WTC11 (cell line): ENCODE measurements around the gene GIMAP8. TPM values are rescaled to one million over a fixed set of nuclear protein-coding genes. Genes with fewer than 3 reads are reported as not detected.
"Not testable (repeated sequence)": the region's sequence is repeated elsewhere in the genome, so short reads cannot be mapped to it uniquely, and the experiment has no call there.

ENCODE experiments used
- ATAC-seq: fragments of 200-7000 bp; cut with Tn5 transposase; 2 replicates; pipeline ENCODE4 v1.10.0; 2021; ENCODE audit warnings: mild to moderate bottlenecking, moderate library complexity
- CTCF ChIA-PET: fragments of 300-600 bp; sonication (Branson Sonifier 250); formaldehyde crosslinking; loops from one replicate; lab custom pipeline; 2021; ENCODE audit warnings: antibody characterized with exemption; lab: Charles Lee
- POLR2A ChIA-PET: fragments of 350-600 bp; sonication (Branson Sonifier 250); formaldehyde crosslinking; loops from one replicate; lab custom pipeline; 2021; ENCODE audit warnings: antibody characterized with exemption; lab: Charles Lee
- DNase-seq: peaks from one replicate; pipeline ENCODE4 v3.0.0; 2021; ENCODE audit warnings: low spot score
- H3K27ac Mint-ChIP-seq: 2 replicates; pipeline ENCODE4 v1.8.0; 2021; ENCODE audit warnings: mixed read lengths
- H3K27me3 Mint-ChIP-seq: 2 replicates; pipeline ENCODE4 v1.8.0; 2021; ENCODE audit warnings: low read depth, mild to moderate bottlenecking, moderate library complexity, mixed read lengths
- H3K36me3 Mint-ChIP-seq: 2 replicates; pipeline ENCODE4 v1.8.0; 2021; ENCODE audit warnings: mixed read lengths
- H3K4me1 Mint-ChIP-seq: 2 replicates; pipeline ENCODE4 v1.8.0; 2022; ENCODE audit warnings: mixed read lengths
- H3K4me3 Mint-ChIP-seq: 2 replicates; pipeline ENCODE4 v1.8.0; 2021; ENCODE audit warnings: mild to moderate bottlenecking, moderate library complexity, mixed read lengths
- H3K9me3 Mint-ChIP-seq: 2 replicates; pipeline ENCODE4 v1.8.0; 2021; ENCODE audit warnings: mixed read lengths
- CREB1 ChIP-seq: sonication (generic); formaldehyde crosslinking; IDR thresholded peaks from 2 replicates; pipeline ENCODE4 v1.8.0; 2023; ENCODE audit warnings: mild to moderate bottlenecking, missing genetic modification reagents
- CREM ChIP-seq: sonication (generic); formaldehyde crosslinking; IDR thresholded peaks from 2 replicates; pipeline ENCODE4 v1.8.1; 2022; ENCODE audit warnings: mild to moderate bottlenecking, missing genetic modification reagents, moderate library complexity
- ETV6 ChIP-seq: sonication (generic); formaldehyde crosslinking; IDR thresholded peaks from 2 replicates; pipeline ENCODE4 v1.8.1; 2022; ENCODE audit warnings: mild to moderate bottlenecking, missing genetic modification reagents
- GABPB1 ChIP-seq: sonication (generic); formaldehyde crosslinking; IDR thresholded peaks from 2 replicates; pipeline ENCODE4 v1.8.1; 2023; ENCODE audit warnings: mild to moderate bottlenecking, missing genetic modification reagents
- HMGA2 ChIP-seq: fragments of 250-450 bp; sonication (Bioruptor Pico); IDR thresholded peaks from 2 replicates; pipeline ENCODE4 v1.4.0; 2021; ENCODE audit warnings: mild to moderate bottlenecking, moderate library complexity
- MYBL2 ChIP-seq: sonication (generic); formaldehyde crosslinking; IDR thresholded peaks from 2 replicates; pipeline ENCODE4 v1.8.1; 2023; ENCODE audit warnings: mild to moderate bottlenecking, moderate library complexity, missing genetic modification reagents
- TCF7 ChIP-seq: sonication (generic); formaldehyde crosslinking; IDR thresholded peaks from 2 replicates; pipeline ENCODE4 v1.8.0; 2022; ENCODE audit warnings: mild to moderate bottlenecking, low read depth, missing genetic modification reagents, moderate library complexity
- total RNA-seq: library from RNA; stranded (reverse); gene quantifications from 3 replicates; pipeline ENCODE4 v1.2.3, GENCODE V29; 2021
- TF ChIP-seq, protein P1 (sequence below): fragments of 250-450 bp; sonication (Bioruptor Pico); IDR thresholded peaks from 2 replicates; pipeline ENCODE4 v1.9.0; 2021; ENCODE audit warnings: moderate library complexity, mild to moderate bottlenecking, inconsistent platforms, borderline replicate concordance
- TF ChIP-seq, protein P2 (sequence below): sonication (generic); formaldehyde crosslinking; IDR thresholded peaks from 2 replicates; pipeline ENCODE4 v1.8.1; 2022; ENCODE audit warnings: low read depth, missing genetic modification reagents, borderline replicate concordance
- TF ChIP-seq, protein P3 (sequence below): sonication (generic); formaldehyde crosslinking; conservative IDR thresholded peaks from 2 replicates; pipeline ENCODE4 v1.8.1; 2023; ENCODE audit warnings: mild to moderate bottlenecking, low read depth, missing genetic modification reagents, moderate library complexity
- TF ChIP-seq, protein P4 (sequence below): fragments of 200-600 bp; IDR thresholded peaks from 2 replicates; pipeline ENCODE4 v1.8.0; 2022; ENCODE audit warnings: antibody characterized with exemption
- TF ChIP-seq, protein P5 (sequence below): sonication (generic); formaldehyde crosslinking; IDR thresholded peaks from 2 replicates; pipeline ENCODE4 v1.8.1; 2023; ENCODE audit warnings: mild to moderate bottlenecking, moderate library complexity, missing genetic modification reagents
- TF ChIP-seq, protein P6 (sequence below): sonication (generic); formaldehyde crosslinking; IDR thresholded peaks from 2 replicates; pipeline ENCODE4 v1.8.0; 2022; ENCODE audit warnings: mild to moderate bottlenecking, missing genetic modification reagents
- TF ChIP-seq, protein P7 (sequence below): fragments of 250-450 bp; sonication (Bioruptor Pico); IDR thresholded peaks from 2 replicates; pipeline ENCODE4 v1.9.0; 2021; ENCODE audit warnings: mild to moderate bottlenecking

GIMAP8 gene
- total RNA-seq, 1 experiment from 2014 or later: 0.09 TPM

DNA sequence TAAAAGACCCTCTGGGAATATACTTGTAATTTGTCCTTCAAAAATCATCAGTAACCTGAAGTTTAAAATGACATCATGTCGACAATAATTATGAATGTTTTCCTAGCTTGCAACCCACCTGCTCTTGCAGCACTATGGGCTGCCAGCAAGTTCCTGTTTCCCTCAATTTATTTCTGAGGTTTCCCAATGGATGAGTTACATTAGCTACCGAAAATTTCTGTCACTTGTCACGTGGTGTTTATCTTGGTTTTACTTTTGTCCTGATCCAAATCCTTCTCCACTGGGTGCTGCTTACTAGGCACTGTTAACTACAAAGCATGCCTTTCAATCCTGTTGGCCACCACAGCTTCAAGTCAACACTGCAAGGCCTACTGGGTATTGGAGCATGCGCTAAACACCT is 31.5 kb downstream of the GIMAP8 start:
- POLR2A ChIA-PET: no interaction called here
- Mint-ChIP-seq H3K27me3 (peaks cover 8% of the 10 kb centered on the region), H3K27ac (no peak overlapping the region), H3K36me3 (no peaks in the 10 kb centered on the region), H3K9me3 (0 out of 2 replicates have a peak, but pooled peaks cover 2% of the 10 kb centered on the region)
- CTCF ChIA-PET: no interaction called here
- no peak for TF ChIP-seq MYBL2 (CRISPR knock-in tag)
- TF ChIP-seq, protein P1, sequence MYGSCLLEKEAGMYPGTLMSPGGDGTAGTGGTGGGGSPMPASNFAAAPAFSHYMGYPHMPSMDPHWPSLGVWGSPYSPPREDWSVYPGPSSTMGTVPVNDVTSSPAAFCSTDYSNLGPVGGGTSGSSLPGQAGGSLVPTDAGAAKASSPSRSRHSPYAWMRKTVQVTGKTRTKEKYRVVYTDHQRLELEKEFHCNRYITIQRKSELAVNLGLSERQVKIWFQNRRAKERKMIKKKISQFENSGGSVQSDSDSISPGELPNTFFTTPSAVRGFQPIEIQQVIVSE: no peak
- TF ChIP-seq ETV6 (CRISPR knock-in tag): no peak
- TF ChIP-seq, all 79 proteins: peak for 0
- H3K4me3 Mint-ChIP-seq: no peak overlapping the region
- DNase-seq: no peak
- ATAC-seq: no peak
- H3K4me1 Mint-ChIP-seq: peaks cover 12% of the 10 kb centered on the region

DNA sequence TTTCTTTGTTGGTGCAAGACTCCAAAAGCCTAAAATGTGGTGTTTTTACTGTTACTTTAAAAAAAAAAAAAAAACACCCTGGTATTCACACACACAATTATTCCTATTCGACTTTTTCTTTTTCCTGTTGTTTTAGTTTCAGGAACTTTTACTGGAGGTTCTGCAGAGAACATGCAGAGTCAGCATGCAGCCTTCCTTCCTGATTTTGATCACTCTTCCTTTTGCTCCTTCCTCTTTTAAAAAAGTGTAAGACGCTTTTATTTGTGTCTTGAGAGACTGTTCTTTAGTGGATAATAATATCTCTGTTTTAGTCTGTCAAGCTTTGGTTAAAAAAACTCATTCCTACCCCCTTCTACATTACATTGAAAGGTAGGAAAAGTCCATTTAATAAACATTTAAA is 33.1 kb downstream of the GIMAP8 start:
- ATAC-seq, H3K4me3 Mint-ChIP-seq, POLR2A ChIA-PET, DNase-seq, H3K27ac Mint-ChIP-seq, CTCF ChIA-PET, H3K4me1 Mint-ChIP-seq, H3K36me3 Mint-ChIP-seq, H3K9me3 Mint-ChIP-seq: not testable (repeated sequence)
- H3K27me3 Mint-ChIP-seq: peaks cover 15% of the 10 kb centered on the region

DNA sequence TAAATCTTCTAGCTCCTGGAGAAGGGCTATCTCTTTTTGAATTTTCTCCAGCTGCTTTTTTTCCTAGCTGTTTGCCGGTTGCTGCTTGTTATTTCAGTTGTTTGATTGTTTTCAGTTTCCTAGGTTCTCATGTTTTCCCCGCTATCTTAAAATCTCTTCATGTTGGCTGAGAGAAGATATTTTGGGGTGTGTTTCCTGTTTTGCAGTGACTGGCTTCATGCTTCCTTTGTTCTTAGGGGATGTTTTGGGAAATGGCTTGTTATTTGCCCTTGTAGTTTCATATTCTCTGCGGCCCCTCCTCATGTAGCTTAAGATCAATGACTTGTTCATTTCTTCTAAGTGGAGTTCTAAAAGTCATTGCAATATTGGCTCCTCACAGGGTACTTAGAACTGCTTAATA is 33.6 kb downstream of the GIMAP8 start:
- peaks cover 15% of the 10 kb centered on the region for H3K27me3 Mint-ChIP-seq
- H3K4me1 Mint-ChIP-seq, H3K36me3 Mint-ChIP-seq, POLR2A ChIA-PET, H3K4me3 Mint-ChIP-seq, H3K9me3 Mint-ChIP-seq, DNase-seq, H3K27ac Mint-ChIP-seq, ATAC-seq: not testable (repeated sequence)
- CTCF ChIA-PET: interaction anchor here (0.6 kb wide), 1 partner anchor 13 kb away, joined by 3 read pairs; no protein-coding TSS in a partner anchor

DNA sequence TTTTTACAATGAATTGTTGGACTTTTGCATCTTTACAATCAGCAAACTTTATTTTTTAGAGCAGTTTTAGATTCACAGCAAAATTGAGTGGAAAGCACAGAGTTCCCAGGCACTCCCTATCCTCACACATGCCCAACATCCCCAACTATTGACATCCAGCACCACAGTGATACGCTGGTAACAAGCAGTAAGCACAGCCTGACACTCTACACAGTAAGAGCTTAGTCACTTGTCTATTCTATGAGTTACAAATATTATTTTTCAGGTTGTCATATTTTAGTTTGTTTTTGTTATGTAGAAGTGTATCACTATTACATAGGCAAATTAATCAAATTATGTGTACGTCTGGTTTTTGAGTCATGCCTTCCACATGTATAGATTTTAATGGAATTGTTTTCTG is 37.2 kb downstream of the GIMAP8 start:
- peaks cover 11% of the 10 kb centered on the region; the same call in 1 of the 2 replicates for H3K9me3 Mint-ChIP-seq
- DNase-seq (no peak), ATAC-seq (no peak)
- H3K36me3 Mint-ChIP-seq: no peaks in the 10 kb centered on the region
- no peak overlapping the region for H3K4me3 Mint-ChIP-seq
- H3K4me1 Mint-ChIP-seq: peaks cover 4% of the 10 kb centered on the region
- no peak overlapping the region for H3K27ac Mint-ChIP-seq
- TF ChIP-seq TCF7 (CRISPR knock-in tag) (no peak), GABPB1 (no peak)
- TF ChIP-seq, protein P2, sequence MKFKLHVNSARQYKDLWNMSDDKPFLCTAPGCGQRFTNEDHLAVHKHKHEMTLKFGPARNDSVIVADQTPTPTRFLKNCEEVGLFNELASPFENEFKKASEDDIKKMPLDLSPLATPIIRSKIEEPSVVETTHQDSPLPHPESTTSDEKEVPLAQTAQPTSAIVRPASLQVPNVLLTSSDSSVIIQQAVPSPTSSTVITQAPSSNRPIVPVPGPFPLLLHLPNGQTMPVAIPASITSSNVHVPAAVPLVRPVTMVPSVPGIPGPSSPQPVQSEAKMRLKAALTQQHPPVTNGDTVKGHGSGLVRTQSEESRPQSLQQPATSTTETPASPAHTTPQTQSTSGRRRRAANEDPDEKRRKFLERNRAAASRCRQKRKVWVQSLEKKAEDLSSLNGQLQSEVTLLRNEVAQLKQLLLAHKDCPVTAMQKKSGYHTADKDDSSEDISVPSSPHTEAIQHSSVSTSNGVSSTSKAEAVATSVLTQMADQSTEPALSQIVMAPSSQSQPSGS (CRISPR knock-in tag): no peak
- TF ChIP-seq, protein P3, sequence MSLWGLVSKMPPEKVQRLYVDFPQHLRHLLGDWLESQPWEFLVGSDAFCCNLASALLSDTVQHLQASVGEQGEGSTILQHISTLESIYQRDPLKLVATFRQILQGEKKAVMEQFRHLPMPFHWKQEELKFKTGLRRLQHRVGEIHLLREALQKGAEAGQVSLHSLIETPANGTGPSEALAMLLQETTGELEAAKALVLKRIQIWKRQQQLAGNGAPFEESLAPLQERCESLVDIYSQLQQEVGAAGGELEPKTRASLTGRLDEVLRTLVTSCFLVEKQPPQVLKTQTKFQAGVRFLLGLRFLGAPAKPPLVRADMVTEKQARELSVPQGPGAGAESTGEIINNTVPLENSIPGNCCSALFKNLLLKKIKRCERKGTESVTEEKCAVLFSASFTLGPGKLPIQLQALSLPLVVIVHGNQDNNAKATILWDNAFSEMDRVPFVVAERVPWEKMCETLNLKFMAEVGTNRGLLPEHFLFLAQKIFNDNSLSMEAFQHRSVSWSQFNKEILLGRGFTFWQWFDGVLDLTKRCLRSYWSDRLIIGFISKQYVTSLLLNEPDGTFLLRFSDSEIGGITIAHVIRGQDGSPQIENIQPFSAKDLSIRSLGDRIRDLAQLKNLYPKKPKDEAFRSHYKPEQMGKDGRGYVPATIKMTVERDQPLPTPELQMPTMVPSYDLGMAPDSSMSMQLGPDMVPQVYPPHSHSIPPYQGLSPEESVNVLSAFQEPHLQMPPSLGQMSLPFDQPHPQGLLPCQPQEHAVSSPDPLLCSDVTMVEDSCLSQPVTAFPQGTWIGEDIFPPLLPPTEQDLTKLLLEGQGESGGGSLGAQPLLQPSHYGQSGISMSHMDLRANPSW (CRISPR knock-in tag): no peak
- TF ChIP-seq, protein P4, sequence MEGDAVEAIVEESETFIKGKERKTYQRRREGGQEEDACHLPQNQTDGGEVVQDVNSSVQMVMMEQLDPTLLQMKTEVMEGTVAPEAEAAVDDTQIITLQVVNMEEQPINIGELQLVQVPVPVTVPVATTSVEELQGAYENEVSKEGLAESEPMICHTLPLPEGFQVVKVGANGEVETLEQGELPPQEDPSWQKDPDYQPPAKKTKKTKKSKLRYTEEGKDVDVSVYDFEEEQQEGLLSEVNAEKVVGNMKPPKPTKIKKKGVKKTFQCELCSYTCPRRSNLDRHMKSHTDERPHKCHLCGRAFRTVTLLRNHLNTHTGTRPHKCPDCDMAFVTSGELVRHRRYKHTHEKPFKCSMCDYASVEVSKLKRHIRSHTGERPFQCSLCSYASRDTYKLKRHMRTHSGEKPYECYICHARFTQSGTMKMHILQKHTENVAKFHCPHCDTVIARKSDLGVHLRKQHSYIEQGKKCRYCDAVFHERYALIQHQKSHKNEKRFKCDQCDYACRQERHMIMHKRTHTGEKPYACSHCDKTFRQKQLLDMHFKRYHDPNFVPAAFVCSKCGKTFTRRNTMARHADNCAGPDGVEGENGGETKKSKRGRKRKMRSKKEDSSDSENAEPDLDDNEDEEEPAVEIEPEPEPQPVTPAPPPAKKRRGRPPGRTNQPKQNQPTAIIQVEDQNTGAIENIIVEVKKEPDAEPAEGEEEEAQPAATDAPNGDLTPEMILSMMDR: no peak
- POLR2A ChIA-PET: no interaction called here
- CTCF ChIA-PET: no interaction called here
- H3K27me3 Mint-ChIP-seq: peaks cover 25% of the 10 kb centered on the region

DNA sequence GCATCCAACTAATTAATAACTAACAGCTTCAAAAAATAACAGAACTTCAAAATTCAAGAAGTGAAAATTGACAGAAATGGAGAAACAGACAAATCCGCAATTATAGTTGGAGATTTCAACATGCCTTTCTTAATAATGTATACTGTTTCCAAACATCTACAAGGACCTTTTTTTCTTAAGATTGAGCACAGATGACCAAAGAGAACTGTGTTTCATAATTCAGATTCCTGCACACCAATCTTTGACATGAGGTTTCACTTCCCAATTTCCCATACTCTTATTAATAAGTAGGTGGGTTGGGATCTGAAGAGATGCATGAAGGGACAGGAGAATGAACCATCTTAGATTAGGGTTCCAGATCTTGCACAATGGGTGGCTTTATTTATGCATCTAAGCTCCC is 39.4 kb downstream of the GIMAP8 start:
- no peak for DNase-seq
- ATAC-seq: no peak
- peaks cover 13% of the 10 kb centered on the region; the same call in 1 of the 2 replicates for H3K9me3 Mint-ChIP-seq
- TF ChIP-seq, protein P5, sequence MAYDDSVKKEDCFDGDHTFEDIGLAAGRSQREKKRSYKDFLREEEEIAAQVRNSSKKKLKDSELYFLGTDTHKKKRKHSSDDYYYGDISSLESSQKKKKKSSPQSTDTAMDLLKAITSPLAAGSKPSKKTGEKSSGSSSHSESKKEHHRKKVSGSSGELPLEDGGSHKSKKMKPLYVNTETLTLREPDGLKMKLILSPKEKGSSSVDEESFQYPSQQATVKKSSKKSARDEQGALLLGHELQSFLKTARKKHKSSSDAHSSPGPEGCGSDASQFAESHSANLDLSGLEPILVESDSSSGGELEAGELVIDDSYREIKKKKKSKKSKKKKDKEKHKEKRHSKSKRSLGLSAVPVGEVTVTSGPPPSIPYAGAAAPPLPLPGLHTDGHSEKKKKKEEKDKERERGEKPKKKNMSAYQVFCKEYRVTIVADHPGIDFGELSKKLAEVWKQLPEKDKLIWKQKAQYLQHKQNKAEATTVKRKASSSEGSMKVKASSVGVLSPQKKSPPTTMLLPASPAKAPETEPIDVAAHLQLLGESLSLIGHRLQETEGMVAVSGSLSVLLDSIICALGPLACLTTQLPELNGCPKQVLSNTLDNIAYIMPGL (CRISPR knock-in tag): no peak
- no peak for TF ChIP-seq HMGA2
- TF ChIP-seq CREM (CRISPR knock-in tag): no peak
- TF ChIP-seq, protein P6, sequence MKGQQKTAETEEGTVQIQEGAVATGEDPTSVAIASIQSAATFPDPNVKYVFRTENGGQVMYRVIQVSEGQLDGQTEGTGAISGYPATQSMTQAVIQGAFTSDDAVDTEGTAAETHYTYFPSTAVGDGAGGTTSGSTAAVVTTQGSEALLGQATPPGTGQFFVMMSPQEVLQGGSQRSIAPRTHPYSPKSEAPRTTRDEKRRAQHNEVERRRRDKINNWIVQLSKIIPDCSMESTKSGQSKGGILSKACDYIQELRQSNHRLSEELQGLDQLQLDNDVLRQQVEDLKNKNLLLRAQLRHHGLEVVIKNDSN: no peak
- no peak for TF ChIP-seq CREB1 (CRISPR knock-in tag)
- TF ChIP-seq, protein P7, sequence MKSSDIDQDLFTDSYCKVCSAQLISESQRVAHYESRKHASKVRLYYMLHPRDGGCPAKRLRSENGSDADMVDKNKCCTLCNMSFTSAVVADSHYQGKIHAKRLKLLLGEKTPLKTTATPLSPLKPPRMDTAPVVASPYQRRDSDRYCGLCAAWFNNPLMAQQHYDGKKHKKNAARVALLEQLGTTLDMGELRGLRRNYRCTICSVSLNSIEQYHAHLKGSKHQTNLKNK (CRISPR knock-in tag): no peak
- peaks cover 30% of the 10 kb centered on the region for H3K27me3 Mint-ChIP-seq
- ChIA-PET POLR2A (no interaction called here), CTCF (no interaction called here)
- H3K36me3 Mint-ChIP-seq: no peaks in the 10 kb centered on the region
- H3K4me3 Mint-ChIP-seq: no peak overlapping the region
- no peaks in the 10 kb centered on the region for H3K4me1 Mint-ChIP-seq
- no peak overlapping the region for H3K27ac Mint-ChIP-seq

DNA sequence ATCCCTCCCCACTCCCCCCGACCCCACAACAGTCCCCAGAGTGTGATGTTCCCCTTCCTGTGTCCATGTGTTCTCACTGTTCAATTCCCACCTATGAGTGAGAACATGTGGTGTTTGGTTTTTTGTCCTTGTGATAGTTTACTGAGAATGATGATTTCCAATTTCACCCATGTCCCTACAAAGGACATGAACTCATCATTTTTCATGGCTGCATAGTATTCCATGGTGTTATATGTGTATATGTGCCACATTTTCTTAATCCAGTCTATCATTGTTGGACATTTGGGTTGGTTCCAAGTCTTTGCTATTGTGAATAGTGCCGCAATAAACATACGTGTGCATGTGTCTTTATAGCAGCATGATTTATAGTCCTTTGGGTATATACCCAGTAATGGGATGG is 43.0 kb downstream of the GIMAP8 start:
- H3K9me3 Mint-ChIP-seq: peaks cover 16% of the 10 kb centered on the region
- CTCF ChIA-PET: not testable (repeated sequence)

More for the DNA sequence above, 43.0 kb downstream of the GIMAP8 start:
- H3K27ac Mint-ChIP-seq, H3K36me3 Mint-ChIP-seq, ATAC-seq, DNase-seq, POLR2A ChIA-PET, H3K4me1 Mint-ChIP-seq, H3K4me3 Mint-ChIP-seq: not testable (repeated sequence)
- peaks cover 38% of the 10 kb centered on the region for H3K27me3 Mint-ChIP-seq
